GM12874 (cell line): Measurements from ENCODE around the gene AKAP12.

Source experiments
- TF ChIP-seq, protein P1 (sequence below): IDR thresholded peaks from 2 replicates; pipeline ENCODE4 v1.5.1; 2011; ENCODE audit warnings: low read depth, mild to moderate bottlenecking, control low read depth, low read length, moderate library complexity; ENCODE audit not compliant: insufficient read depth

The AKAP12 gene

DNA sequence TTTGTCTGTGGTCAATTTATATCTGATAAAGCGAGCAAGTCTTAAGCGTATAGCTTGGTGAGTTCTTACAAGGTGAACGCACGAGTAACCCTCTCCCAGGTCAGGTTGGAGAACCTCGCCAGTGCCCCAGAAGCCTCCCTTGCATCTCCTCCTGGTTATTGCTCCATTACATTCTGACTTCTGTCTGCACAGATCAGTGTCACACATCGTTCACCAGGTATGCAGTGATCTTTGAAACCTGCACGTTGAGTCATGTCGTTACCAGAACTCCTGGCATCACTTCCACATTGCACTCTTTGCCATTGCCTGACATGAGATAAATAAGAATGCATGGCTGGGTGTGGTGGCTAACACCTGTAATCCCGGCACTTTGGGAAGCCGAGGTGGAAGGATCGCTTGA is 44.2 kb downstream of the AKAP12 start:
- TF ChIP-seq, protein P1, sequence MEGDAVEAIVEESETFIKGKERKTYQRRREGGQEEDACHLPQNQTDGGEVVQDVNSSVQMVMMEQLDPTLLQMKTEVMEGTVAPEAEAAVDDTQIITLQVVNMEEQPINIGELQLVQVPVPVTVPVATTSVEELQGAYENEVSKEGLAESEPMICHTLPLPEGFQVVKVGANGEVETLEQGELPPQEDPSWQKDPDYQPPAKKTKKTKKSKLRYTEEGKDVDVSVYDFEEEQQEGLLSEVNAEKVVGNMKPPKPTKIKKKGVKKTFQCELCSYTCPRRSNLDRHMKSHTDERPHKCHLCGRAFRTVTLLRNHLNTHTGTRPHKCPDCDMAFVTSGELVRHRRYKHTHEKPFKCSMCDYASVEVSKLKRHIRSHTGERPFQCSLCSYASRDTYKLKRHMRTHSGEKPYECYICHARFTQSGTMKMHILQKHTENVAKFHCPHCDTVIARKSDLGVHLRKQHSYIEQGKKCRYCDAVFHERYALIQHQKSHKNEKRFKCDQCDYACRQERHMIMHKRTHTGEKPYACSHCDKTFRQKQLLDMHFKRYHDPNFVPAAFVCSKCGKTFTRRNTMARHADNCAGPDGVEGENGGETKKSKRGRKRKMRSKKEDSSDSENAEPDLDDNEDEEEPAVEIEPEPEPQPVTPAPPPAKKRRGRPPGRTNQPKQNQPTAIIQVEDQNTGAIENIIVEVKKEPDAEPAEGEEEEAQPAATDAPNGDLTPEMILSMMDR = no peak

DNA sequence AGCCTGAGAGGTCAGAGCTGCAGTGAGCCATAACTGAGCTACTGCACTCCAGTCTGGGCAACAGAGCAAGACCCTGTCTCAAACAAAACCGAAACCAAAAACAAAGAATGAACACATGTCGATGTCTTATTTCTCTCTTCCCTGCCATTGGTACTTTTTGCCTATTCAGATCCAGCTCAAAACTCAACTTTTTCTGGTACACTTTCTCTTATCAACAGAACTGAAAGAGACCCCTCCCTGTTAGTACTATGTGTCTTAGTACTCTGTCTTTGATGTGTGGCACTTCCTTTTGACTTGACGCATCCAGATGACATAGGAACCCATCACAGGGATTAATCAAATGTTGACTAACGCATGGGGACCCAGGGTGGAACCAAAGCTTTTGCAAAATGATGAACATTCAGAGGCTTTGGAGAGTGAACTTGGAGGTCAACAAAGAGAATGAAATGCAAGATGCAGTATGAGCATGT is 44.8 kb downstream of the AKAP12 start:
- TF ChIP-seq, protein P1 = no peak

DNA sequence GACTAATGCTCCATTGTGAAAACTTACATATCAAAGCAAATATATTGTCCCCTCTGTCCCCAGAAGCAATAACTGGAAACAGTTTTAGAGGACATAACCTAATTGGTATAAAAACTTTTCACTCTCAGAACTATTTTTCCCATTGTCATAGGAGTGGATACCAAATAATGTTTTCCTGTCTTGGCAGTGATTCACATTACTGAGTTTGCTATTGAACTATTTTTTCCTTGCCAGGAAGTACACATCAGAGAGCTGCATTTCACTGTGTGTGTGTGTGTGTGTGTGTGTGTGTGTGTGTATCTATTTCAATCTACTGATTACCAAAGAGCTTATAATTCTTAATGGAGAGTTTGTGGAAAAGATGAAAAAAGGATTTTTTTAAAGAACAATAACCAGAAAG is 45.4 kb downstream of the AKAP12 start:
- TF ChIP-seq, protein P1 = no peak

DNA sequence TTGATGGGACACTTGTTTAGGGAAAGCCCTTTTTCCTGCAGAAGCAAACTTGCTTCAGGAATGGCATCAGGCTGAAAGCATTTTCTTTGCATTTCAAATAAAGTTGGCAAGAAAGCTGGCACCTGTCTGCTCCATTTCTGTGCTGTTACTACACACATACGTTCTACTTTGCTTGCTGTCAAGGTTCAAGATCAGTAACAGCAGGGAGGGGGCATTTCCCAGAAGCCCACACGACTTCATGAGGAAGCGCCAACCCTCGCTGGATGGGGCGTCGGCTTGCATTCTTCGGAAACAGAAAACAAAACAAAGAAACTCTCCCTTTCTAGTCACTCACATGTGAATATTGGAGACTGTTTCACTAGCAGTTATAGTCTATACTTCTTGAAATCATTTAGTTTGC is 46.4 kb downstream of the AKAP12 start:
- TF ChIP-seq, protein P1 = no peak

DNA sequence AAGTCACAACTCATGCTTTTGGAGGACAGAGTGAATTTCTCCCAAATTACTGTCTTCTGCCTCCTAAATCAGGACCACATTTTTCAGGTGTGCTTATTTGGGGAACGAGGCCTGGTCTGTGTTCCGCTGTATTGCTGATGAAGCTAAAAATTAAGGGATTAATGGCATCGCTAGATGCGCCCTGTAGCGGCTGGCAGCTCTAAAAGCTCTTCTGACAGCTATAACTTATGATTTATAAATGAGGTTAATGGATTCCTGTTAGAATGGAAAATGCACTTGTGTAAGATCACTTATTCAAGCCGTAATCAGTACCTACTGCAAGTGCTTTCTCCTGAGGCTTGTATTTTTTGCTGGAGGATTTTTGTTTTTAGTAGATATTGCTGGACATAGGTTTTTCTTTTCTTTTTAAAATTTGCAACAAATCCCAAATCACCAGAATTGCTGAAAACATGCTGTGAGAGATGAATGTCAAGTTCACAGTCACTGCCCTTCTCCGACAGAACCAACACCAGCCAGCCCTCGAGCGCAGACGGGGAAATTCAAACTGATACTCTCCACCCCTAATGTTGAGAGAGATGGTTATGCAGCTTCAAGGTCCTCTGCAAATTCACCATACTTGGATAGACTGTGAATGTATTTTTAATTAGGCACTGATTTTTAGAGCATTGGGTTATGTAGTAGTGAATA is 49.1 kb downstream of the AKAP12 start:
- TF ChIP-seq, protein P1 = no peak

DNA sequence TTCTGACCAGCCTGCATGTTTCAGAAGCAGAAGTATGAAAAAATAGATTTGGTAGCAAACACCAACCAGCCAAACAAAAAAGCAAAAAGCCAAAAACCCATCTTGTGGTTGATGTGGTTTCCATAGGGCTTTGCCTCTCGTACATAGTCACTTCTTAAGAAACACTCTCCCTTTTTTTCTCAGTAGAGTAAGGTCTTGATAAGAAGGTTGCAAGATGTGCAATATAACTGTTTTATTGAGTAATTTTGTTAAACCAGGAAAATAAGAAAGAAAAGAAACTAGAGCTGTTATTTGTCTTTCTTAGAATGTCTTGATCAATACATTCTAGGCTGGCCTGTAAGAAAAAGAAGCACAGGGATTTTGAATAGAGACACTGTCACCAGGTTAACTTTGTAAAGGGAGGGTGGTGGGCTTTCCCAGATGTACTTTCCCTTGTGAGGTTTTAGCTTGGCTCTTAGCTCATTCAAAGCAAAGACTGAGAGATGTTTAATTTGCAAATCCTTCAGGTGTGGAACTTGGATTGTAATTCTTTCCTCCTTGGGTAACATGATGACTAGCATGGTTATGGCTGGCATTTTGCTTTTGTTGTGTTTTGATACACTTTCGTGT is 49.7 kb downstream of the AKAP12 start:
- TF ChIP-seq, protein P1 = no peak

DNA sequence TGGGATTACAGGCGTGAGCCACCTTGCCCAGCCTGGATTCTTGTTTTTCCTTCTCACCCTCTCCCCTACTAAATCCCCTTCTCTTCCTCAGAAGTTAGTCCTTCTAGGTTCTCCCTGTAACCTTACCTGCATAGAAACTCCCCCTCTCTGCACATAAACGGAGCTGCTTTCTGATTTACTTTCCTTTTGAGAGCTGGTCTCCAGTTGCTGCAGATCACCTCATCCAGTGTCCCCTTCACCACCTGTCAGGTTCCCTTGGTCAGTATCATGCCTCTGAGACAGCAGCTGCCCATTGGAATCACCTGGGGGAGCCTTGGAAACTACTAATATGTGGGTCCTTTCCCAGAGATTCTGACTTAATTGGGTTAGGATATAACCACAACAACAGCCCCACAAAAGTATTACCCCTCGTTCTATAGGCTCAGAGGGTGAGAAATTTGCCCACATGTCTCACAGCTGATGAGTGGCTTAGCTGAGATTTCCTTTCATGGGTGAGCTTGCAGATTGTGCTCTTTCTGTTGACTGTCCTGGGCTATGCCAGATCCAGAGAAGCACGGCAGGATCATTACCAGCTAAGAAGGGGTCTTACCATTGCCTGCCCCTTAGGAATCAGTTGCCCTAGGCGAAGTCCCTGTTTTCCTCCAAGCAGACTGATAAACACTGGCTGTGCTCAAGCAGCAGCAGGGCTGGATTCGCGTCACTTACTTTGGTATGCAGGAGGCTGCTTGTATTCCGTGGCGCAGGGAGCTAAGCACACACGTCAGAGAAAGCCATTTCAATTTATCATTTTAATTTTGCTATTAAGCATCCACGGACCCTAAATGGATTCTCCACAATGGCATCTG is 51.3 kb downstream of the AKAP12 start:
- TF ChIP-seq, protein P1 = no peak
